RWPE1 (cell line): ENCODE measurements around the gene TDP2.
A peak's percentile ranks its signal among the peaks of the same experiment; 100 is the strongest.
"Not testable (repeated sequence)": the region's sequence is repeated elsewhere in the genome, so short reads cannot be mapped to it uniquely, and the experiment has no call there.

Experiments used
- CTCF ChIA-PET: fragments of 350-600 bp; sonication (Branson Sonifier 250); formaldehyde crosslinking; extraction: SDS; loops from one replicate; lab custom pipeline; 2021; lab: Yijun Ruan, JAX
- POLR2A ChIA-PET: fragments of 400-600 bp; formaldehyde crosslinking; extraction: SDS; loops from one replicate; lab custom pipeline; 2020; ENCODE audit warnings: antibody characterized with exemption; ENCODE audit not compliant: low non-redundant PET; lab: Yijun Ruan, JAX
- DNase-seq: peaks from one replicate; pipeline ENCODE4 v3.0.0; 2012; ENCODE audit warnings: low spot score
- H3K27ac ChIP-seq: fragments of 450-650 bp; 2 replicates; pipeline ENCODE4 v1.5.1; 2017
- CTCF ChIP-seq: fragments of 450-650 bp; conservative IDR thresholded peaks from 2 replicates; pipeline ENCODE4 v1.5.1; 2017; ENCODE audit warnings: low read depth, mild to moderate bottlenecking

TDP2 gene

GRCh38 chr6:24683297-24684296 lies 16.9 kb upstream of the TDP2 start:
- ChIA-PET CTCF (interaction anchor here (0.7 kb wide), 1 partner anchor 162 kb away, joined by 3 read pairs; no protein-coding TSS in a partner anchor), POLR2A (no interaction called here)
- no peak for TF ChIP-seq CTCF
- H3K27ac ChIP-seq = no peak overlapping the region
- no peak for DNase-seq

GRCh38 chr6:24680582-24680981 lies 13.9 kb upstream of the TDP2 start:
- no peak for TF ChIP-seq CTCF
- CTCF ChIA-PET = no interaction called here
- POLR2A ChIA-PET = no interaction called here
- H3K27ac ChIP-seq = no peak overlapping the region
- DNase-seq = no peak

GRCh38 chr6:24678792-24679352 lies 12.2 kb upstream of the TDP2 start:
- CTCF ChIA-PET, DNase-seq, POLR2A ChIA-PET, H3K27ac ChIP-seq: not testable (repeated sequence)

GRCh38 chr6:24673625-24674024 lies 6.9 kb upstream of the TDP2 start:
- ChIA-PET CTCF (no interaction called here), POLR2A (no interaction called here)
- no peak overlapping the region for H3K27ac ChIP-seq
- no peak for TF ChIP-seq CTCF
- no peak for DNase-seq

GRCh38 chr6:24672620-24673182 lies 6.0 kb upstream of the TDP2 start:
- no peak for DNase-seq
- no peak overlapping the region for H3K27ac ChIP-seq
- ChIA-PET POLR2A (no interaction called here), CTCF (no interaction called here)
- TF ChIP-seq CTCF = no peak

GRCh38 chr6:24671077-24671476 lies 4.4 kb upstream of the TDP2 start:
- CTCF ChIA-PET, H3K27ac ChIP-seq, DNase-seq, POLR2A ChIA-PET: not testable (repeated sequence)

GRCh38 chr6:24670492-24670891 lies 3.8 kb upstream of the TDP2 start:
- POLR2A ChIA-PET, CTCF ChIA-PET, H3K27ac ChIP-seq, DNase-seq: not testable (repeated sequence)

GRCh38 chr6:24668997-24669361 lies 2.3 kb upstream of the TDP2 start:
- DNase-seq = no peak
- H3K27ac ChIP-seq = no peak overlapping the region
- no peak for TF ChIP-seq CTCF
- CTCF ChIA-PET = no interaction called here
- POLR2A ChIA-PET = no interaction called here

GRCh38 chr6:24668066-24668996 lies 1.6 kb upstream of the TDP2 start:
- POLR2A ChIA-PET, DNase-seq: not testable (repeated sequence)
- CTCF ChIA-PET = interaction anchor here (0.6 kb wide), 1 partner anchor 12 kb away, joined by 3 read pairs; no protein-coding TSS in a partner anchor
- peak overlapping the region; percentile 17; the same call in 1 of the 2 replicates for H3K27ac ChIP-seq
